ENCODE data around the gene ANO6.
"Not testable (repeated sequence)": the region's sequence is repeated elsewhere in the genome, so short reads cannot be mapped to it uniquely, and the experiment has no call there.

The ANO6 gene

DNA sequence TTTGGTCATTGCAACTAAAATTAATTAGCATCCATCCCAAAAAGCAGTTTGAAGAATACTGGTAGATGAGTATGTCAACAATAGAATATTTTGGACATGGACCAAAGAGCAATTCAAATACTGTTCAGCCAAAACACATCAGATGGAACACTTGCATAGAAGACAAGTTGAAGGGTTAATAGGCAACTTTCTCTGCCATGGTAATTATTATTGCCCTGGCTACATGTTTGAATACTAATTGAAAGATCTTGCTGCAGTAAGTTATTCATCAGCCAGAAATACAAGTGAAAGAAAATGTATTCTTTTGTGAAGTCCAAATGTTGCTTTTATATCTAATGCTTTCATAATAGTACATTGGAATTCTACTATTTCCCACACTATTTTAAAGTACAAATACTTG, 10.1 kb downstream of the ANO6 start:
- no peak overlapping the region for H3K27ac ChIP-seq (ENCODE audit: low read depth, low read length)
- H3K27me3 ChIP-seq (ENCODE audit: control insufficient read depth, insufficient read depth, low read length) = no peaks in the 10 kb centered on the region
- H3K36me3 ChIP-seq (ENCODE audit: control insufficient read depth, insufficient read depth, low read length) = peaks cover 6% of the 10 kb centered on the region; the same call in 1 of the 2 replicates
- peaks cover 11% of the 10 kb centered on the region for H3K4me1 ChIP-seq (ENCODE audit: control insufficient read depth, insufficient read depth, low read length)
- H3K4me3 ChIP-seq (ENCODE audit: low read depth, low read length) = no peak overlapping the region
- H3K9me3 ChIP-seq (ENCODE audit: control insufficient read depth, insufficient read depth, low read depth, low read length) = no peaks in the 10 kb centered on the region
- no peak overlapping the region for H3K9ac ChIP-seq (ENCODE audit: low read length)

DNA sequence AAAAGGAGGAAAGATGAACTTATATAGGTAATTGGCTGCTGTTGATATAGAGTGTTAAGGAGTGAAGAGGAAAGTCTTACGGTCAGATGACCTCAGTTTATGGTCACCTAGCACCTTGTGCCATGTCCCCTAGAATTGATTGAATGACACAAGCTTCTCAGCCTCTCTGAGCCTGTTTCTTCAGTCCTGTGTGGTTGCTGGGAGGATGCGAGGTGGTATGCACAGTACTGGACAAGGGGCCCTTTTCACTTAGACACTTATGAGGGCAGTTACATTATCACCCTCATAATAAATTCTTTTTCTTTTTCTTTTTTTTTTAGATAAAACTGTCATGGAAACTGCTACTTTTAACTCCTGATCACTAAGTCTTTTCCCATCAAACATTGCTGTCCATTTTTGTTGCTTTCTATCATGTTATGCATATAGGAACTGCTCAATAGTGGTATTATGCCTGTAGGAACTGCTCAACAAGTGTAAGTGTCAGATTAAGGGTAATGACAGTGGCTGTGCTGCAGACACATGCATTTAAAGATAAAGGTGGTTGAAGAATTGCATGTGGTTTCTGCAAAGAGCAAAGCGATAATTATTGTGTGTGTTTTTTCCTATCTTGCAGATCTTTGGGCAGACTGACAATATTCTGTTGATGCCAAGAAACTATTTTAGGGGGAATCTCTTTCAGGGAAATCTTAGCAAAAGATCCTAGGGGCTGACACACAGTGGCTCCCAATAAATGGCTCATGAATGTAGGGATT, 11.6 kb downstream of the ANO6 start:
- Histone ChIP-seq H3K9ac (ENCODE audit: low read length) (no peak overlapping the region), H3K36me3 (ENCODE audit: control insufficient read depth, insufficient read depth, low read length) (peaks cover 6% of the 10 kb centered on the region; the same call in 1 of the 2 replicates), H3K27me3 (ENCODE audit: control insufficient read depth, insufficient read depth, low read length) (no peaks in the 10 kb centered on the region), H3K4me1 (ENCODE audit: control insufficient read depth, insufficient read depth, low read length) (peaks cover 21% of the 10 kb centered on the region), H3K4me3 (ENCODE audit: low read depth, low read length) (no peak overlapping the region), H3K9me3 (ENCODE audit: control insufficient read depth, insufficient read depth, low read depth, low read length) (no peaks in the 10 kb centered on the region), H3K27ac (ENCODE audit: low read depth, low read length) (no peak overlapping the region)

DNA sequence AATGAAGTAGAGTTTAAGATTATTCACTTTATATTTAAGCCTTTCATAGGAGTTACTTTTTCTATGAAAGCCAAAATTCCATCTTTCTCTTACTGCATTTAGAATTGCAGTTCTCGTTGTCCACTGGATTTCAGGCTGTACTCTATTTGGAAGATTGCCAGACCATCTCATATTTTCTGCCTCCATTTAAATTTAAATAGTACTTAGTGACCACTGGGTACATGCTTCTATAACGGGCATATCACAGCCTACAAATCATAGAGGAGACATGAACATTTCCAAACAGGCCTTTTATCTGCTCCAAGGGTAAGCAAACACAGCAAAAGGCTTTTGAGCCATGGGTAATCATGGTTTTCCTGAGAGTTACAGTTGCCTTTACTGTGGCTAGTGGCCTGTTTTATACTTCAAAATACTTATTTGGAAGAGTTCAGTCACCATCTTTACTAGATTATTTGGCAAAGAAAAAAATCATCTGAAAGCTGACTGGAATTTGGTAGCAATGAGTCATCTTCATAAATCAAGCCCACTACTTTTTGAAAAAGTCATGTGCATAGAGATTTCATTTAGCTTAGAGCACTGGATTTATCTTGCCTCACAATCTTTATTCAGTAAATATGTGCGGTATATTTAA, 15.7 kb downstream of the ANO6 start:
- no peaks in the 10 kb centered on the region for H3K27me3 ChIP-seq (ENCODE audit: control insufficient read depth, insufficient read depth, low read length)
- H3K4me3 ChIP-seq (ENCODE audit: low read depth, low read length) = no peak overlapping the region
- no peaks in the 10 kb centered on the region for H3K9me3 ChIP-seq (ENCODE audit: control insufficient read depth, insufficient read depth, low read depth, low read length)
- H3K4me1 ChIP-seq (ENCODE audit: control insufficient read depth, insufficient read depth, low read length) = peaks cover 56% of the 10 kb centered on the region
- H3K9ac ChIP-seq (ENCODE audit: low read length) = no peak overlapping the region
- H3K36me3 ChIP-seq (ENCODE audit: control insufficient read depth, insufficient read depth, low read length) = peaks cover 4% of the 10 kb centered on the region; the same call in 1 of the 2 replicates
- peak overlapping the region; percentile 96 for H3K27ac ChIP-seq (ENCODE audit: low read depth, low read length)

DNA sequence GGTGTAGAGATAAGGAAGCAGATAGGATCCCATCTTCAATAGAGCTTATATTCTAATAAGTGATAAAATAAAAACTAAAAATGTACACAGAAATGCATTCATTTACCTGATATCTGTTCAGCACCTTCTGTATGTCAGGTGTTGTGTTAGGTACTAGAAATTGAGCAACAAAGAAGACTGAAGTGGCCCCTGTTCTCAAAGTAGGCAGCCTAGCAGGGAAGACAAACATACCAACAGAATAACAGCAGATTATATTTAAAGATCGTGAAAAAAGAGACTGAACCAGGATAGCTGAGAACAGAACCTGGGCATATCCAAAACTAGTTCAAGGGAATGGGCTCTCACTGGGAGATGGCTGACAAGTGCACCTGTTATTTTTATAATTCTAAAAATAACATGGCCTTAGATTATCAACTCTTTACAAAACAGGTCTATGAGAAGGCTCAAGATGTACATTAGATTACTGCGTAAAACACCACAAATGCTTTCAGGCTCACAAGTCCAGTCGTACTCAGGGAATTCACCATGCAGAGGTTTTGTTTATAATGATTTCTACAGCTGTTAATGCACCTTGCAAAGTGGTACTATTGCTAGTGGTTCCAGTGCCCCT, 16.4 kb downstream of the ANO6 start:
- H3K27ac ChIP-seq (ENCODE audit: low read depth, low read length) = peak overlapping the region; percentile 96
- no peaks in the 10 kb centered on the region for H3K9me3 ChIP-seq (ENCODE audit: control insufficient read depth, insufficient read depth, low read depth, low read length)
- peak overlapping the region; percentile 68 for H3K9ac ChIP-seq (ENCODE audit: low read length)
- H3K27me3 ChIP-seq (ENCODE audit: control insufficient read depth, insufficient read depth, low read length) = no peaks in the 10 kb centered on the region
- peaks cover 56% of the 10 kb centered on the region for H3K4me1 ChIP-seq (ENCODE audit: control insufficient read depth, insufficient read depth, low read length)
- H3K4me3 ChIP-seq (ENCODE audit: low read depth, low read length) = peak overlapping the region; percentile 11
- H3K36me3 ChIP-seq (ENCODE audit: control insufficient read depth, insufficient read depth, low read length) = peaks cover 4% of the 10 kb centered on the region; the same call in 1 of the 2 replicates

DNA sequence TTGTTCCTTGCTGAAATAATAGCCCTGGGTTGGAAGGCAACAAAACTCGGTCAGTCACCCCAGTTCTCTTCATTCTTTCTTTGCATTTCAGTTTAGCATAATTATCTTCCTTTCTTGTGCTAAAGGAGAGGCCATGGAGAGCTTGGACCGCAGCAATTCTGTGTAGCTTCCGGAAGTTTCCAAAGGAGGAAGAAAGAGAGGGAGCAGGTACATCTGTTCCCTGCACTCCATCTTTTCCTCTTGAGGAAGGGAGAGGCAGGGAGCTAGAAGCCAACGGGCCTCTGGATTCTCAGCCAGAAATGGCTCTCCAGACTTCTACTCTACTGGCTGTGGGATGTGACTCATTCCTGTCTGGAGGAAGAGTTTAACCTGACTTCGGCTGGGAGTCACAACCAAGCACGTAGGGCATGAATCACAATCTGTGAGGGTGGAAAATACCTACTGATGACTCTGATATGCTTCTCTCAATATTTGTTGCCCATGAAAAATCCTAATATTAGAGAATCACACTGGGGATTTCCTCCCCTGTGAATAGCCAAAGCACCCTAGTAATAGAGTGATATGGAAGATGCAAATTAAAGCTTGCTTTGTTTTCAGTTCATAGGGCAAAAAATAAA, 17.0 kb downstream of the ANO6 start:
- H3K27ac ChIP-seq (ENCODE audit: low read depth, low read length) = peak overlapping the region; percentile 96

DNA sequence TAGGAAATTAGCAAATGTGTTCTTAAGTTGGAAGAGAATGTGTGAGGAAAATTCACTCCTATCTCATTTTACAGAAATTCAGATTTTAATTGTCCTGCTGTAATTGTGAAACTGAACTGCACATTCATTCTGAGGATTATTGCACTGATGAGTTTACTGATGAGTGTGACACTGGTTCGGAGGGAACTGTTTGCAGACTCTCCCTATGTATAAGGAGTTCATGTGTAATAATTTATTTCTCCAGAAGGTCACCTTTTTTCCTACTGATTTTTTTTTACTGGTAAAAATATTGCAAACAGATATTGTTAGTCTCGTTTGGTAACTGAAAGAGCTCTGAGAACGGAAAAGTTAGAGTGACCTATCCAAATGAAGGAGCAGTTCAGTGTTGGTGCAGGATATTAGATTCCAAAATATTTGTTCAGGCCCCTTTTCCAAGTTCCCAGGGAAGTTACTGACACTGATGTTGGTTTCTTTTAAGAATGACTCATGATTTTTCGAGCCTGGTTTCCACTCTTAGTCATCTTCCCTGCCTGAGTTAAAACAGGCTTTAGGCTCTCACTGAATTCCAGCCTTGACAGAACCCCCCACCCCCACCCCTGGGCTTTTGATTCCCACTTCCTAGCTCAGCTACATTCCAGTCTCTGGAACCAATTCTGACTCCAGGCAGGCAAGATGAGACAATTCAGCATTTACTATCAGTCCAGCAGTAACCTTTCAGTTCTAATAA, 18.4 kb downstream of the ANO6 start:
- H3K27me3 ChIP-seq (ENCODE audit: control insufficient read depth, insufficient read depth, low read length) = no peaks in the 10 kb centered on the region
- H3K36me3 ChIP-seq (ENCODE audit: control insufficient read depth, insufficient read depth, low read length) = no peaks in the 10 kb centered on the region; the same call in 1 of the 2 replicates
- no peaks in the 10 kb centered on the region for H3K9me3 ChIP-seq (ENCODE audit: control insufficient read depth, insufficient read depth, low read depth, low read length)
- H3K9ac ChIP-seq (ENCODE audit: low read length) = peak overlapping the region; percentile 84
- H3K4me3 ChIP-seq (ENCODE audit: low read depth, low read length) = peak overlapping the region; percentile 34; the same call in 1 of the 2 replicates
- H3K4me1 ChIP-seq (ENCODE audit: control insufficient read depth, insufficient read depth, low read length) = peaks cover 49% of the 10 kb centered on the region
- peak overlapping the region; percentile 96 for H3K27ac ChIP-seq (ENCODE audit: low read depth, low read length)

More for the DNA sequence above, 17.0 kb downstream of the ANO6 start:
- Histone ChIP-seq H3K9me3 (ENCODE audit: control insufficient read depth, insufficient read depth, low read depth, low read length) (no peaks in the 10 kb centered on the region), H3K27me3 (ENCODE audit: control insufficient read depth, insufficient read depth, low read length) (no peaks in the 10 kb centered on the region), H3K4me1 (ENCODE audit: control insufficient read depth, insufficient read depth, low read length) (peaks cover 56% of the 10 kb centered on the region), H3K36me3 (ENCODE audit: control insufficient read depth, insufficient read depth, low read length) (peaks cover 4% of the 10 kb centered on the region; the same call in 1 of the 2 replicates), H3K4me3 (ENCODE audit: low read depth, low read length) (peak overlapping the region; percentile 19; the same call in 1 of the 2 replicates), H3K9ac (ENCODE audit: low read length) (peak overlapping the region; percentile 68)

DNA sequence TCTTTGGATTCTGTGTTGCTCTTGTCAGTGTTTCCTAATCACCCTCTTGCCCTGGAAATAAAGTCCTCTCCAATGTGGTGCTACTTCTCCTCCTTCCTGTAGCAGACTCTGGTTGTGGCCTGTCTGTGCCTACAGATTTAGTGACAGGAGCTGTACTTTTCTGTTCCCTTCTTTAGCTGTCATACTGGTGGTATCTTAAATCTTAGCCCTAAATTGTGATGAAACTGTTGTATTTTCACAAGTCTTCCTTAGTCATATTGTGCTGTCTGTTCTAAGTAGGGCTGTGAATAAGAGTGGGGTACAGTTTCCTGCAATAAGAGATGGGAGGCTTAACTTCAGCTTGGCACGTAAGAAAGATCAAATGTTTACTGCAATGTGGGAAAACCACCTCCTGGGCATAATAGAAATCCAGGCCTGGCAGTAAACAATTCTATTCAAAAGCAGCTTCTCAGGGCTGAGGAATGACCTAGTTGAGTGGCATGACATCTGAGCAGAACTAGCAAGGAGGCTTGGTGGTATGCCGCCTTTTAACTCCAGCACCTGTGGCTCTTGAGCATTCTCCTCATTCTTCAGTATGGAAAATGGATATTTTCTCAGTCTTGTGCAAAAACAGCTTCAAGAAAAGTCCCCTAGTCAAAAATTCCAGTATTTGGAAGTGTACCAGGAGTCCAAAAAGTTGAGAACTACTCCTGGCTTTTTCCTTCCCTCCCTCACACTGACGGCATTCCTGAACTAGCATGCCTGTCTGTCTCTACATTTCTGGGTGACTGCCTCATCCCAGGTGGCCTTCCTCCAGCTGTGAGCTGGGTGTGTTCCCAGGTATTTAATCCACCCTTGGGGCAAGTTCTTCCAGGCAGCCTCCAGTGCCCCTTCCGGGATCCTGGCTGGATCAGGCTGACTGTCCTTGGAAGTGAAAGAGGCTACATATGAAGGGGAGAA, 19.5 kb downstream of the ANO6 start:
- Histone ChIP-seq H3K27ac (ENCODE audit: low read depth, low read length) (peak overlapping the region; percentile 96), H3K9ac (ENCODE audit: low read length) (peak overlapping the region; percentile 84), H3K4me1 (ENCODE audit: control insufficient read depth, insufficient read depth, low read length) (peaks cover 49% of the 10 kb centered on the region)

DNA sequence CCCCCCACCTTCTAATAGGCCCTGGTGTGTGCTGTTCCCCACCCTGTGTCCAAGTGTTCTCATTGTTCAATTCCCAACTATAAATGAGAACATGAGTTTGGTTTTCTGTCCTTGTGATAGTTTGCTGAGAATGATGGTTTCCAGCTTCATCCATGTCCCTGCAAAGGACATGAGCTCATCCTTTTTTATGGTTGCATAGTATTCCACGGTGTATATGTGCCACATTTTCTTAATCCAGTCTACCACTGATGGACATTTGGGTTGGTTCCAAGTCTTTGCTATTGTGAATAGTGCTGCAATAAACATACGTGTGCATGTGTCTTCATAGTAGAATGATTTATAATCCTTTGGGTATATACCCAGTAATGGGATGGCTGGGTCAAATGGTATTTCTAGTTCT, 20.5 kb downstream of the ANO6 start:
- H3K9me3 ChIP-seq (ENCODE audit: control insufficient read depth, insufficient read depth, low read depth, low read length); H3K4me3 ChIP-seq (ENCODE audit: low read depth, low read length); H3K36me3 ChIP-seq (ENCODE audit: control insufficient read depth, insufficient read depth, low read length); H3K27me3 ChIP-seq (ENCODE audit: control insufficient read depth, insufficient read depth, low read length); H3K27ac ChIP-seq (ENCODE audit: low read depth, low read length); H3K9ac ChIP-seq (ENCODE audit: low read length): not testable (repeated sequence)
- H3K4me1 ChIP-seq (ENCODE audit: control insufficient read depth, insufficient read depth, low read length) = peaks cover 46% of the 10 kb centered on the region

More for the DNA sequence above, 19.5 kb downstream of the ANO6 start:
- peak overlapping the region; percentile 34; the same call in 1 of the 2 replicates for H3K4me3 ChIP-seq (ENCODE audit: low read depth, low read length)
- no peaks in the 10 kb centered on the region for H3K36me3 ChIP-seq (ENCODE audit: control insufficient read depth, insufficient read depth, low read length)
- no peaks in the 10 kb centered on the region for H3K9me3 ChIP-seq (ENCODE audit: control insufficient read depth, insufficient read depth, low read depth, low read length)
- H3K27me3 ChIP-seq (ENCODE audit: control insufficient read depth, insufficient read depth, low read length) = no peaks in the 10 kb centered on the region

DNA sequence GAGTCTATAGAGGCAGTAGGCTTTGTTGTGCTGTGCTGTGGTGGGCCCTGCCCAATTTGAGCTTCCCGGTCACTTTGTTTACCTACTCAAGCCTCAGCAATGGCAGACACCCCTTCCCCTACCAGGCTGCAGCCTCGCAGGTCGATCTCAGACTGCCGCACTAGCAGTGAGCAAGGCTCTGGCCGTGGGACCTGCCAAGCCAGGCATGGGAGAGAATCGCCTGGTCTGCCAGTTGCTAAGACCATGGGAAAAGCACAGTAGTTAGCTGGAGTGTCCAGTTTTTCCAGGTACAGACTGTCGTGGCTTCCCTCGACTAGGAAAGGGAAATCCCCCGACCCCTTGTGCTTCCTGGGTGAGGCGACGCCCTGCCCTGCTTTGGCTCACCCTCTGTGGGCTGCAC, 26.3 kb downstream of the ANO6 start:
- H3K4me3 ChIP-seq (ENCODE audit: low read depth, low read length) = no peak overlapping the region
- H3K27ac ChIP-seq (ENCODE audit: low read depth, low read length) = no peak overlapping the region
- no peaks in the 10 kb centered on the region for H3K36me3 ChIP-seq (ENCODE audit: control insufficient read depth, insufficient read depth, low read length)
- no peaks in the 10 kb centered on the region for H3K9me3 ChIP-seq (ENCODE audit: control insufficient read depth, insufficient read depth, low read depth, low read length)
- H3K4me1 ChIP-seq (ENCODE audit: control insufficient read depth, insufficient read depth, low read length) = peaks cover 18% of the 10 kb centered on the region
- H3K9ac ChIP-seq (ENCODE audit: low read length) = no peak overlapping the region
- H3K27me3 ChIP-seq (ENCODE audit: control insufficient read depth, insufficient read depth, low read length) = no peaks in the 10 kb centered on the region

DNA sequence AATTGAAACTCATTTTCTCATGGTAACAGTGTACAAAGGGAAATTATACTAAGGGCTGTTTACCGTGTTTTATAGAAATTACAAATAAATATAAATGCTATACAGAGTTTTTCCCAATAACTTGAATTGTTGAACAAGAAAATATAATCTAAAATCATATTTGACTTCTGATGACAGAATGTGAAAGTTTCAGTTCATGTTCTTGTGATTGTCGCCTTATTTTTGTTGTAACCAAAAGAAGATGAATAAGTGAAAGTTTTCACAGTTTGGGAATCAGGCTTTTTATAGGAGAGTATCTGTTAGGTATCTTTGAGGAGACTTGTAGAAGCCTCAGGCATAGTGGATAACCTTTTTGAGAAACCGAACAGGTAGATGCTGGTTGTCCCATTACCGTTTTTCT, 28.1 kb downstream of the ANO6 start:
- Histone ChIP-seq H3K27ac (ENCODE audit: low read depth, low read length) (no peak overlapping the region), H3K4me3 (ENCODE audit: low read depth, low read length) (no peak overlapping the region), H3K9me3 (ENCODE audit: control insufficient read depth, insufficient read depth, low read depth, low read length) (no peaks in the 10 kb centered on the region), H3K4me1 (ENCODE audit: control insufficient read depth, insufficient read depth, low read length) (peaks cover 18% of the 10 kb centered on the region), H3K27me3 (ENCODE audit: control insufficient read depth, insufficient read depth, low read length) (no peaks in the 10 kb centered on the region), H3K9ac (ENCODE audit: low read length) (no peak overlapping the region), H3K36me3 (ENCODE audit: control insufficient read depth, insufficient read depth, low read length) (no peaks in the 10 kb centered on the region)
